ENCODE results near the gene PNMA8B. TPM values are rescaled to one million over a fixed set of nuclear protein-coding genes. Genes with fewer than 3 reads are reported as not detected.

PNMA8B gene
- total and polyA plus RNA-seq, 4 donors, result 0.75 to 5.2 (median 1.2) TPM

GRCh38 chr19:46471811-46472543 is 23.7 kb downstream of the PNMA8B start:
- DNase-seq (peak in 1 of 2 donors; percentile 3), ATAC-seq (ENCODE audit: low FRiP score) (no peak)
- 47 to 52% methylated on average over 11 of the region's 11 CpGs for WGBS, 2 donors
- H3K27me3 ChIP-seq (ENCODE audit: control insufficient read depth in 1 of 2, insufficient read depth in 2 of 2, low read length in 1 of 2), result no peaks in the 10 kb centered on the region
- no peaks in the 10 kb centered on the region for H3K36me3 ChIP-seq (ENCODE audit: control insufficient read depth in 1 of 2, insufficient read depth in 2 of 2, low read length in 1 of 2)
- H3K4me1 ChIP-seq (ENCODE audit: control insufficient read depth in 1 of 2, insufficient read depth in 2 of 2, low read length in 2 of 2), result no peaks in the 10 kb centered on the region
- intact Hi-C loops (cut with DNase I), result no loop called here
- H3K27ac ChIP-seq (ENCODE audit: low read depth in 1 of 2, low read length in 2 of 2), result peak overlapping the region; percentile 71 to 95
- no peaks in the 10 kb centered on the region for H3K9me3 ChIP-seq (ENCODE audit: control insufficient read depth, low read length)
- no peak overlapping the region for H3K4me3 ChIP-seq (ENCODE audit: low read length in 2 of 2)

DNA sequence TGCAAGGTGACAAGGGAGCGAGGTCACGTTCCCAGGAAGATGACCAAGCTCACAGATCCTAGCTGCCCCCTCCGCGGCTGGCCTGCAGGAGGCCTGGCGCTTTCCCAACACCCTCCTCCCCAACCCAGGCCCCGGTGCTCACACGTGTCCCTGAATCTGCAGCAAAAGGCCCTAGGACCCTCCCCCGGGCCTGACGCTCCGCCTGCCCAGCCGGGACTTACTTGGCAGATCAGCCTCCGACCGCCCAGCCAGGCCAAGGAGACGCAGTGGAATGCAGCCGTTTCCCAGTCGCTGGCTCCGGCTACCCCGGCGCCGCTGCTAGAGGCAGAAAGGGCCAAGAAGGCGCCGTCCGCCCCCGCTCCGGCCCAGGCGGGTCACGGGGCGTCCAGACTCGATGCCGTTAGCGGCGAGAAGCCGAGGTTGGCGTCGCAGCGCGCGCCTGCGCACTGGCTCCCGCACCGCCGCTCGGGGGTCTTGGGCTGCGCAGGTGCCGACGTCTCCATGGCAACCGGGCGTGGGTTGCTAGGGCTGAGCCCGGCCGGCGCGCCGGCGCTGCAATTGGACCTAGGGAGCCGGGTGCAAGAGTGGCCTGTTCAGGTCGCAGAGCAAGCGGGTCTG is 24.4 kb downstream of the PNMA8B start, which contains the start of gene PNMA8A:
TSS of gene PNMA8A (minus strand) at position 448 of the 618 bp plus-strand sequence. CDS start 528 bp downstream, outside the sequence.
- 1% methylated on average over 51 to 57 of the region's 57 CpGs for WGBS, 2 donors
- peak; percentile 92 to 96 for DNase-seq
- intact Hi-C loops (cut with DNase I), result no loop called here
- peak within 1 kb of the TSS; percentile 71 to 95 for H3K27ac ChIP-seq (ENCODE audit: low read depth in 1 of 2, low read length in 2 of 2)
- H3K27me3 ChIP-seq (ENCODE audit: control insufficient read depth in 1 of 2, insufficient read depth in 2 of 2, low read length in 1 of 2), result no peaks in the 10 kb centered on the region
- no peak within 1 kb of the TSS for H3K4me3 ChIP-seq (ENCODE audit: low read length in 2 of 2)
- peaks cover 0 to 3% of the 10 kb centered on the region in 2 donors for H3K4me1 ChIP-seq (ENCODE audit: control insufficient read depth in 1 of 2, insufficient read depth in 2 of 2, low read length in 2 of 2)
- no peaks in the 10 kb centered on the region for H3K36me3 ChIP-seq (ENCODE audit: control insufficient read depth in 1 of 2, insufficient read depth in 2 of 2, low read length in 1 of 2)
- ATAC-seq (ENCODE audit: low FRiP score), result peak; percentile 92
- no peaks in the 10 kb centered on the region for H3K9me3 ChIP-seq (ENCODE audit: control insufficient read depth, low read length)

DNA sequence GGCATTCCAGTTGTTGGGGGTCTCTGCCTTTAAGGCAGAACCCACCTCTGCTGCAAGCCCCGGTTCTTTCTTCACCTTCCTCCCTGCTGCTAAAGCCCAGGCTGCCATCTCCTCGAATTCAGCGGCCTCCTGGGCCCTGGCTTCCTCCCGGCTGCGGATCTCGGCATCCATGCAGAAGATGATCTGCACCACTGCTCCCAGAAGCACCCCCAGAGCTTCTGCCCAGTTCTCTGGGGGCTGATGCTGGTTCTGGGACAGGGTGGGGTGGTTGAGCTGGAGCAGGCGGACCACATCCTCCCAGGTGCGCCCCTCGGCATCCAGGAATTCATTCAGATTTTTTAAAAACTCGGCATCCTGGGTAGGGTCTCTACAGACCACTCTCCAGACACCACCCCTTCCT is 25.3 kb downstream of the PNMA8B start:
- Histone ChIP-seq H3K36me3 (ENCODE audit: control insufficient read depth in 1 of 2, insufficient read depth in 2 of 2, low read length in 1 of 2) (no peaks in the 10 kb centered on the region), H3K27ac (ENCODE audit: low read depth in 1 of 2, low read length in 2 of 2) (peak overlapping the region in 1 of 2 donors; percentile 95), H3K4me1 (ENCODE audit: control insufficient read depth in 1 of 2, insufficient read depth in 2 of 2, low read length in 2 of 2) (peaks cover 0 to 4% of the 10 kb centered on the region in 2 donors), H3K9me3 (ENCODE audit: control insufficient read depth, low read length) (no peaks in the 10 kb centered on the region), H3K27me3 (ENCODE audit: control insufficient read depth in 1 of 2, insufficient read depth in 2 of 2, low read length in 1 of 2) (no peaks in the 10 kb centered on the region), H3K4me3 (ENCODE audit: low read length in 2 of 2) (no peak overlapping the region)
- peak in 1 of 2 donors; percentile 55 for DNase-seq
- intact Hi-C loops (cut with DNase I), result no loop called here
- WGBS, 2 donors, result 94 to 95% methylated on average over 10 of the region's 10 CpGs
- ATAC-seq (ENCODE audit: low FRiP score), result no peak

- Histone ChIP-seq H3K9me3 (ENCODE audit: control insufficient read depth, low read length) (no peaks in the 10 kb centered on the region), H3K4me1 (ENCODE audit: control insufficient read depth in 1 of 2, insufficient read depth in 2 of 2, low read length in 2 of 2) (peaks cover 0 to 4% of the 10 kb centered on the region in 2 donors), H3K27me3 (ENCODE audit: control insufficient read depth in 1 of 2, insufficient read depth in 2 of 2, low read length in 1 of 2) (no peaks in the 10 kb centered on the region), H3K36me3 (ENCODE audit: control insufficient read depth in 1 of 2, insufficient read depth in 2 of 2, low read length in 1 of 2) (no peaks in the 10 kb centered on the region), H3K4me3 (ENCODE audit: low read length in 2 of 2) (no peak overlapping the region), H3K27ac (ENCODE audit: low read depth in 1 of 2, low read length in 2 of 2) (peak overlapping the region in 1 of 2 donors; percentile 95)
- 89 to 93% methylated on average over 18 of the region's 18 CpGs for WGBS, 2 donors
- DNase-seq, result peak in 1 of 2 donors; percentile 68
- ATAC-seq (ENCODE audit: low FRiP score), result no peak
- intact Hi-C loops (cut with DNase I), result no loop called here
Observed at GRCh38 chr19:46469541-46470185, 26.0 kb downstream of the PNMA8B start.

GRCh38 chr19:46466536-46467196 is 29.0 kb downstream of the PNMA8B start:
- intact Hi-C loops (cut with DNase I), result no loop called here
- H3K27me3 ChIP-seq (ENCODE audit: control insufficient read depth in 1 of 2, insufficient read depth in 2 of 2, low read length in 1 of 2), result no peaks in the 10 kb centered on the region
- H3K36me3 ChIP-seq (ENCODE audit: control insufficient read depth in 1 of 2, insufficient read depth in 2 of 2, low read length in 1 of 2), result no peaks in the 10 kb centered on the region
- H3K4me3 ChIP-seq (ENCODE audit: low read length in 2 of 2), result peak overlapping the region in 1 of 2 donors; percentile 4
- H3K27ac ChIP-seq (ENCODE audit: low read depth in 1 of 2, low read length in 2 of 2), result peak overlapping the region in 1 of 2 donors; percentile 88
- H3K4me1 ChIP-seq (ENCODE audit: control insufficient read depth in 1 of 2, insufficient read depth in 2 of 2, low read length in 2 of 2), result peaks cover 0 to 4% of the 10 kb centered on the region in 2 donors
- 12 to 16% methylated on average over 15 of the region's 15 CpGs for WGBS, 2 donors
- ATAC-seq (ENCODE audit: low FRiP score) (no peak), DNase-seq (peak; percentile 80 to 90)
- H3K9me3 ChIP-seq (ENCODE audit: control insufficient read depth, low read length), result no peaks in the 10 kb centered on the region

DNA sequence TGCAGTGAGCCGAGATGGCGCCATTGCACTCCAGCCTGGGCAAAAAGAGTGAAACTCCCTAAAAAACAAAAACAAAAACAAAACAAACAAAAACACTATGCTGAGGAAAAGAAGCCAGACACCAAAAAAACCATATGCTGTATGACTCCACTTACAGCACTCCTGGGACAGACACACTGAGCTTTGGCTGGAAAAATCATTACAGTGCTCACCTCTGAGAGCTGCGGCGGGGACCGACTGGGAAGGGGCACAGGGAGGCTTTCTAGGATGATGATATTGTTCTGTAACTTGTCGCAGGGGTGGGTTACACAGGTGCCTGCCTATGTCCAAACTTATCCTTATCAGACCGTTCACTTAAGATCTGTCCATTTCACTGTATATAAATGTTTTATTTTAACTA is 32.2 kb downstream of the PNMA8B start:
- intact Hi-C loops (cut with DNase I), result no loop called here
- ATAC-seq (ENCODE audit: low FRiP score), result no peak
- no peaks in the 10 kb centered on the region for H3K27me3 ChIP-seq (ENCODE audit: control insufficient read depth in 1 of 2, insufficient read depth in 2 of 2, low read length in 1 of 2)
- H3K9me3 ChIP-seq (ENCODE audit: control insufficient read depth, low read length), result no peaks in the 10 kb centered on the region
- no peak overlapping the region for H3K27ac ChIP-seq (ENCODE audit: low read depth in 1 of 2, low read length in 2 of 2)
- peak in 1 of 2 donors; percentile 55 for DNase-seq
- no peak overlapping the region for H3K4me3 ChIP-seq (ENCODE audit: low read length in 2 of 2)
- peaks cover 0 to 4% of the 10 kb centered on the region in 2 donors for H3K4me1 ChIP-seq (ENCODE audit: control insufficient read depth in 1 of 2, insufficient read depth in 2 of 2, low read length in 2 of 2)
- H3K36me3 ChIP-seq (ENCODE audit: control insufficient read depth in 1 of 2, insufficient read depth in 2 of 2, low read length in 1 of 2), result no peaks in the 10 kb centered on the region
- WGBS, 2 donors, result 72 to 74% methylated on average over 7 of the region's 7 CpGs

DNA sequence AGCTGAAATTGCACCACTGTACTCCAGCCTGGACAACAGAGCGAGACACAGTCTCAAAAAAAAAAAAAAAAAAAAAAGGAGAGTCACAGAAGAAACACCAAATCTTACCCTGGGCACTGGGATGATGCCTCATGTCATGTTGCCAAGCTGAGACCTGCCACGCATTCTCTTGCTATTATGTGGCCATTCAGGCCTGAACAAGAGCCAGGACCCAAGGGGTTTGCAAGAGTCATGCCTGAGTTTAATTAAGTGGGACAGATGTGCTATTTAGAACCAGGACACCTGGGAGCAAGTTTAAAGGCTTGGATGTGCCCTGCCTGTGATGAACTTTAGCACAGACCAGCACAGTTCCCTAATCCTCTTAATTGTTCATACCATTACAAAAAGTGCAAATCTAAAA is 34.1 kb downstream of the PNMA8B start:
- DNase-seq (no peak), ATAC-seq (ENCODE audit: low FRiP score) (no peak)
- H3K27ac ChIP-seq (ENCODE audit: low read depth in 1 of 2, low read length in 2 of 2), result no peak overlapping the region
- no peaks in the 10 kb centered on the region for H3K9me3 ChIP-seq (ENCODE audit: control insufficient read depth, low read length)
- H3K4me3 ChIP-seq (ENCODE audit: low read length in 2 of 2), result no peak overlapping the region
- H3K36me3 ChIP-seq (ENCODE audit: control insufficient read depth in 1 of 2, insufficient read depth in 2 of 2, low read length in 1 of 2), result no peaks in the 10 kb centered on the region
- peaks cover 0 to 4% of the 10 kb centered on the region in 2 donors for H3K4me1 ChIP-seq (ENCODE audit: control insufficient read depth in 1 of 2, insufficient read depth in 2 of 2, low read length in 2 of 2)
- 43 to 48% methylated on average over 2 of the region's 2 CpGs for WGBS, 2 donors
- no peaks in the 10 kb centered on the region for H3K27me3 ChIP-seq (ENCODE audit: control insufficient read depth in 1 of 2, insufficient read depth in 2 of 2, low read length in 1 of 2)
- intact Hi-C loops (cut with DNase I), result no loop called here

DNA sequence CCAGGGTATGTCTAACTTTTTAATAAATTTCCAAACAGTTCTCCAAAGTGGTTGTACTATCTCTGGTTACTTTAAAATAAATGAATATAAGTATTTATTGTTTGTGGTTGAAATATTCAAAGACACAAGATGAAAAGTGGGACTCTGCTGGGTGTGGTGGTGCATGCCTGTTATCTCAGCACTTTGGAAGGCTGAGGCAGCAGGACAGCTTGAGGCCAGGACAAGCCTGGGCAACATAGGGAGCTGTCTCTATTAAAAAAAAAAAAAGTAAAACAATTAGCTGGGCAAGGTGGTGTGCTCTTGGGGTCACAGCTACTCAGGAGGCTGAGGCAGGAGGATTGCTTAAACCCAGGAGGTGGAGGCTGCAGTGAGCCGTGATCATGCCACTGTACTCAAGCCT is 34.7 kb downstream of the PNMA8B start:
- DNase-seq (peak in 1 of 2 donors; percentile 16), ATAC-seq (ENCODE audit: low FRiP score) (no peak)
- no peak overlapping the region for H3K4me3 ChIP-seq (ENCODE audit: low read length in 2 of 2)
- H3K36me3 ChIP-seq (ENCODE audit: control insufficient read depth in 1 of 2, insufficient read depth in 2 of 2, low read length in 1 of 2), result no peaks in the 10 kb centered on the region
- H3K27ac ChIP-seq (ENCODE audit: low read depth in 1 of 2, low read length in 2 of 2), result no peak overlapping the region
- intact Hi-C loops (cut with DNase I), result no loop called here
- H3K4me1 ChIP-seq (ENCODE audit: control insufficient read depth in 1 of 2, insufficient read depth in 2 of 2, low read length in 2 of 2), result no peaks in the 10 kb centered on the region
- H3K27me3 ChIP-seq (ENCODE audit: control insufficient read depth in 1 of 2, insufficient read depth in 2 of 2, low read length in 1 of 2), result no peaks in the 10 kb centered on the region
- 93 to 100% methylated on average over 1 of the region's 1 CpG for WGBS, 2 donors
- H3K9me3 ChIP-seq (ENCODE audit: control insufficient read depth, low read length), result no peaks in the 10 kb centered on the region
